ENCODE results near the gene IZUMO3.
"Not testable (repeated sequence)": the region's sequence is repeated elsewhere in the genome, so short reads cannot be mapped to it uniquely, and the experiment has no call there.

Gene IZUMO3

GRCh38 chr9:24545847-24546522 is at the start of gene IZUMO3:
IZUMO3 (minus strand) TSS chr9:24545897; CDS start chr9:24545649, 248 bp downstream.
- DNase-seq: no peak

GRCh38 chr9:24594234-24594850 is 48.6 kb upstream of the IZUMO3 start:
- no peak for DNase-seq

GRCh38 chr9:24590432-24590831 is 44.7 kb upstream of the IZUMO3 start:
- DNase-seq: no peak

GRCh38 chr9:24587883-24588282 is 42.2 kb upstream of the IZUMO3 start:
- DNase-seq: no peak

- no peak for DNase-seq
These were observed 36.7 kb upstream of the IZUMO3 start for GRCh38 chr9:24582146-24583126.

- not testable (repeated sequence) for DNase-seq
These were observed 34.3 kb upstream of the IZUMO3 start for GRCh38 chr9:24580005-24580404.

GRCh38 chr9:24572406-24572805 is 26.7 kb upstream of the IZUMO3 start:
- DNase-seq: no peak

GRCh38 chr9:24561957-24562356 is 16.3 kb upstream of the IZUMO3 start:
- DNase-seq: no peak

- DNase-seq: no peak
These were observed 7.5 kb upstream of the IZUMO3 start for GRCh38 chr9:24553183-24553552.

- DNase-seq: no peak
These were observed 7.0 kb upstream of the IZUMO3 start for GRCh38 chr9:24552526-24553182.

GRCh38 chr9:24545285-24545684 is 412 bp downstream of the IZUMO3 start:
- DNase-seq: no peak

- DNase-seq: no peak
These were observed 27.2 kb downstream of the IZUMO3 start for GRCh38 chr9:24518545-24518944.

- DNase-seq: no peak
These were observed 29.2 kb downstream of the IZUMO3 start for GRCh38 chr9:24516463-24516862.

GRCh38 chr9:24509850-24510249 is 35.8 kb downstream of the IZUMO3 start:
- no peak for DNase-seq

- no peak for DNase-seq
These were observed 41.2 kb downstream of the IZUMO3 start for GRCh38 chr9:24504521-24504920.

GRCh38 chr9:24502206-24502937 is 43.3 kb downstream of the IZUMO3 start:
- DNase-seq: no peak

GRCh38 chr9:24500761-24501160 is 44.9 kb downstream of the IZUMO3 start:
- DNase-seq: no peak

GRCh38 chr9:24498632-24499031 is 47.1 kb downstream of the IZUMO3 start:
- DNase-seq: no peak

- no peak for DNase-seq
These were observed 48.0 kb downstream of the IZUMO3 start for GRCh38 chr9:24497671-24498070.
